Inflammatory macrophage (primary cell): ENCODE data around the gene GTF2I.
"Not testable (repeated sequence)": the region's sequence is repeated elsewhere in the genome, so short reads cannot be mapped to it uniquely, and the experiment has no call there.

Experiments used
- DNase-seq, 2 donors: peaks; one replicate each; pipeline ENCODE4 v3.0.0-alpha.2; 2020 to 2022

The GTF2I gene

GRCh38 chr7:74717889-74718288 is 60.4 kb downstream of the GTF2I start:
- no peak for DNase-seq

- DNase-seq: no peak
Observed at GRCh38 chr7:74718336-74718735, 60.8 kb downstream of the GTF2I start.

- no peak for DNase-seq
Observed at GRCh38 chr7:74722153-74722552, 64.6 kb downstream of the GTF2I start.

- no peak for DNase-seq
Observed at GRCh38 chr7:74725840-74726239, 68.3 kb downstream of the GTF2I start.

- DNase-seq: no peak
Observed at GRCh38 chr7:74726309-74727101, 69.0 kb downstream of the GTF2I start.

- not testable (repeated sequence) for DNase-seq
Observed at GRCh38 chr7:74728686-74729085, 71.2 kb downstream of the GTF2I start.

GRCh38 chr7:74730186-74730585 is 72.7 kb downstream of the GTF2I start:
- not testable (repeated sequence) for DNase-seq

- DNase-seq: not testable (repeated sequence)
Observed at GRCh38 chr7:74739974-74740703, 82.6 kb downstream of the GTF2I start.

GRCh38 chr7:74743936-74744557 is 86.5 kb downstream of the GTF2I start:
- not testable (repeated sequence) for DNase-seq

GRCh38 chr7:74753921-74754482 is 96.5 kb downstream of the GTF2I start:
- not testable (repeated sequence) for DNase-seq

GRCh38 chr7:74756673-74757072 is 99.2 kb downstream of the GTF2I start:
- not testable (repeated sequence) for DNase-seq

- not testable (repeated sequence) for DNase-seq
Observed at GRCh38 chr7:74758268-74758667, 100.8 kb downstream of the GTF2I start.

- DNase-seq: not testable (repeated sequence)
Observed at GRCh38 chr7:74758982-74759381, 101.5 kb downstream of the GTF2I start.

GRCh38 chr7:74765205-74765918 is 107.8 kb downstream of the GTF2I start:
- not testable (repeated sequence) for DNase-seq

- not testable (repeated sequence) for DNase-seq
Observed at GRCh38 chr7:74766509-74766908, 109.0 kb downstream of the GTF2I start.

- DNase-seq: not testable (repeated sequence)
Observed at GRCh38 chr7:74766991-74767390, 109.5 kb downstream of the GTF2I start.

GRCh38 chr7:74770062-74770461 is 112.5 kb downstream of the GTF2I start:
- DNase-seq: not testable (repeated sequence)

GRCh38 chr7:74772093-74772492 is 114.6 kb downstream of the GTF2I start:
- peak in 1 of 2 donors; percentile 0 for DNase-seq

GRCh38 chr7:74773760-74774750 is 116.5 kb downstream of the GTF2I start, which contains the start of gene NCF1:
TSS of gene NCF1 (plus strand) at chr7:74774011. CDS start at chr7:74774032, 21 bp downstream.
- not testable (repeated sequence) for DNase-seq

- DNase-seq: not testable (repeated sequence)
Observed at GRCh38 chr7:74775111-74775510, 117.6 kb downstream of the GTF2I start.

- DNase-seq: not testable (repeated sequence)
Observed at GRCh38 chr7:74779053-74779452, 121.5 kb downstream of the GTF2I start.
